Measurements from ENCODE around the gene AUNIP. TPM values are rescaled to one million over a fixed set of nuclear protein-coding genes. Genes with fewer than 3 reads are reported as not detected.
A peak's percentile ranks its signal among the peaks of the same experiment; 100 is the strongest.

The AUNIP gene
- total RNA-seq, 1 experiment from 2014 or later, result 16.8 TPM

DNA sequence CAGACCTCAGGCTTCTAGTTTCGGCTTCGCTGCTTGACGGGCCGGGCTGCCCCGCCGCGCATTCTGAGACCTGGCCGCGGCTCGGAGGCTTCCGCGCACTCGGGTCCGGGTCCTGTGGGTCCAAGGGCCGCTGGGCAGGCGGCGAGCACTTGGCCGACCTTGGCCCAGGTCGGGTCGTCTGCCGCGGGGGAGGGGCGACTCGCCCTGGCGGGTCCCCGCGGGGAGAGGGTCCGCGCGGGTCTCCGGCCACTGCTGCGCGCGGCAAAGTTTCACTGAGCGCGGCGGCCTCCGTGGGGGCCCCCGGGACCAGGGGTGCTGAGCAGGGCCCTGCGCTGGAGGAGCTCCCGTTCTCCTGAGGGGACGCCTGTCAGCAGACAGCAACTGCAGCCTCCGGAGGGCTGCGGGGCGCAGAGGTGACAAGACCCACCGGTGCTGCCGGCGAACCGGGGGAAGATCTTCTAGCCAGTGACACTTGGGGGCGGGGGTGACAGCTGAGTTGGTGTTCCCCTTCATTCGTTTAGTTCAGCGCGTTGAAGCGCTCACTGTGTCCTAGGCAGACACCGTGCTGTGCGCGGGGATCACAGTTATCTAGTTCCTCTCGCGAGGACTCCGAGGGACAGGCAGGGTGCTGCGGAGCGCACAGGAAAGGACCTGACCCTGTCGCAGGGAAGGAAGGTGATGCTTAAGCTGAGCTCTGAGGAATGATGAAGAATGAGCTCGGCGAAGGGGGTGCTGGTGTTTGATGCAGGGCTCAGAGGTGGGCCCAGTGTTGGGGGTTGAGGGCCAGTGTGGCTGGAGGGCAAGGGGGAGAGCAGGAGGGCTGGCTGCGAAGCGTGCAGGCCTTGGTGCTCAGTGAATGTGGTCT is 38.8 kb downstream of the AUNIP start:
- no peaks in the 10 kb centered on the region for H3K27me3 Mint-ChIP-seq (ENCODE audit: insufficient read depth, unreplicated experiment)
- CTCF ChIA-PET, result interaction anchor here (0.6 to 1.4 kb wide), 6 partner anchors 17 to 413 kb away, joined by 3 to 7 read pairs (median 4); partner anchors contain the start of genes CEP85, PAFAH2 and PAQR7
- intact Hi-C loops (cut with micrococcal nuclease; ENCODE audit: unreplicated experiment), result loop anchor here (5.0 kb wide), 1 partner anchor 177 kb away; the partner anchor contains the start of gene PAFAH2

DNA sequence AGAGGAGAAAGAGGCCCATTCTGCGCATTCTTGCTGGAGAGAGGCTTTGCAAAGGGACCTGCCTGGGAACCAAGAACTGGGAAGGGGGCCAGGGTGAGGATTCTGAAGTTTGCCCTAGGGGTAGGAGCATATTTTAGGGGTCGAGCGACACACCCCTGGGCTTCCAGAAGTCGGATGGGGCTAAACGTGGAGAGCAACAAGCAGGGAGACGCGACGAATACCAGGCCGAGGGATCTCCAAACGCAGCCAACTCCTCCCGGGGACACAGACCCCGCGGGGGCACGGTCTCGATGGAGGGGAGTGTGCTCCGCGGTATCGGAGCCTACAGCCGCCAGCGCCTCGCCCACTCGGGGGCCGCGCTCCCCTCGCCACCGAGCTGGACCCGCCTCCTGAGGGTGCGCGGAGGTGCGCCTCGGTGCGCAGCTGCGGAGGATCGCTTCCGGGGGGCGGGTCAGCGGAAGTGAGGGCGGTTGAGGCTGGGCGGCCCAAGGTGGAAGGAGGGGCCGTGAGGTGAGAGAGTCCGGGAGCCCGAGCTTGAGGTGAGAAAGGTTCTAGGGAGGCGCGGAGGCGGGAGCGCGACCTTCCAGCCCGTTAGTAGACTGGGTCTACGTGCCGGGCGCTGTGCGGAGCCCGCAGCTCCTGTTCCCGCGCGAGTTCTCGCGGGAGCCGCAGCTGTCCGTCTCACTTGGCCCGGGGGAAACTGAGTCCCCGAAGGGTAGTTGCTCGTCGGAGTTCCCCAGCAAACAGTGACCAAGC is 39.6 kb downstream of the AUNIP start, which contains the start of gene MTFR1L:
MTFR1L (plus strand) TSS at position 464 of the 756 bp plus-strand sequence. CDS start 3,151 bp downstream, outside the sequence.
- ChIA-PET CTCF (interaction anchor here (0.6 to 1.4 kb wide), 8 partner anchors 9 to 414 kb away, joined by 3 to 7 read pairs (median 4); partner anchors contain the start of genes CEP85, PAFAH2 and PAQR7), POLR2A (interaction anchor here (0.8 to 1.6 kb wide), 4 partner anchors 18 to 211 kb away, joined by 3 to 10 read pairs (median 5); partner anchors contain the start of gene PAFAH2)
- Histone ChIP-seq H3K9me3 (no peaks in the 10 kb centered on the region), H3K4me3 (ENCODE audit: low read depth, low read length) (peak within 1 kb of the TSS; percentile 66), H3K36me3 (ENCODE audit: control insufficient read depth, insufficient read depth, low read length) (no peaks in the 10 kb centered on the region), H3K27me3 (replicated peaks; ENCODE audit: control insufficient read depth, insufficient read depth, low read length) (no peaks in the 10 kb centered on the region), H3K4me1 (peaks cover 15% of the 10 kb centered on the region)
- peak within 1 kb of the TSS; percentile 77 for H3K4me3 Mint-ChIP-seq (ENCODE audit: unreplicated experiment)
- DNase-seq, result peak; percentile 89 to 91
- BruUV-seq (replicated peaks), result no TSS peak
- TF ChIP-seq, protein P1, sequence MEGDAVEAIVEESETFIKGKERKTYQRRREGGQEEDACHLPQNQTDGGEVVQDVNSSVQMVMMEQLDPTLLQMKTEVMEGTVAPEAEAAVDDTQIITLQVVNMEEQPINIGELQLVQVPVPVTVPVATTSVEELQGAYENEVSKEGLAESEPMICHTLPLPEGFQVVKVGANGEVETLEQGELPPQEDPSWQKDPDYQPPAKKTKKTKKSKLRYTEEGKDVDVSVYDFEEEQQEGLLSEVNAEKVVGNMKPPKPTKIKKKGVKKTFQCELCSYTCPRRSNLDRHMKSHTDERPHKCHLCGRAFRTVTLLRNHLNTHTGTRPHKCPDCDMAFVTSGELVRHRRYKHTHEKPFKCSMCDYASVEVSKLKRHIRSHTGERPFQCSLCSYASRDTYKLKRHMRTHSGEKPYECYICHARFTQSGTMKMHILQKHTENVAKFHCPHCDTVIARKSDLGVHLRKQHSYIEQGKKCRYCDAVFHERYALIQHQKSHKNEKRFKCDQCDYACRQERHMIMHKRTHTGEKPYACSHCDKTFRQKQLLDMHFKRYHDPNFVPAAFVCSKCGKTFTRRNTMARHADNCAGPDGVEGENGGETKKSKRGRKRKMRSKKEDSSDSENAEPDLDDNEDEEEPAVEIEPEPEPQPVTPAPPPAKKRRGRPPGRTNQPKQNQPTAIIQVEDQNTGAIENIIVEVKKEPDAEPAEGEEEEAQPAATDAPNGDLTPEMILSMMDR (IDR thresholded peaks at IDR 0.05; ENCODE audit: insufficient read depth in 1 of 2, low read depth in 1 of 2, low read length in 1 of 2, severe bottlenecking in 1 of 2, unreplicated experiment in 1 of 2), result no peak
- H3K36me3 Mint-ChIP-seq (ENCODE audit: insufficient read depth, unreplicated experiment), result peaks cover 29% of the 10 kb centered on the region
- H3K9me3 Mint-ChIP-seq (ENCODE audit: unreplicated experiment), result no peaks in the 10 kb centered on the region
- peak within 1 kb of the TSS; percentile 97 for H3K27ac Mint-ChIP-seq (ENCODE audit: unreplicated experiment)
- intact Hi-C loops (cut with micrococcal nuclease; ENCODE audit: unreplicated experiment), result loop anchor here (2.0 to 5.0 kb wide), 2 partner anchors 69 to 178 kb away; partner anchors contain the start of gene PAFAH2
- H3K4me1 Mint-ChIP-seq (ENCODE audit: low read depth, unreplicated experiment), result peaks cover 26% of the 10 kb centered on the region
- no peaks in the 10 kb centered on the region for H3K27me3 Mint-ChIP-seq (ENCODE audit: insufficient read depth, unreplicated experiment)

More for the DNA sequence above, 38.8 kb downstream of the AUNIP start:
- Mint-ChIP-seq H3K9me3 (ENCODE audit: unreplicated experiment) (no peaks in the 10 kb centered on the region), H3K27ac (ENCODE audit: unreplicated experiment) (peak overlapping the region; percentile 97), H3K36me3 (ENCODE audit: insufficient read depth, unreplicated experiment) (peaks cover 21% of the 10 kb centered on the region), H3K4me1 (ENCODE audit: low read depth, unreplicated experiment) (peaks cover 26% of the 10 kb centered on the region), H3K4me3 (ENCODE audit: unreplicated experiment) (peak overlapping the region; percentile 77)
- no peaks in the 10 kb centered on the region for H3K27me3 ChIP-seq (replicated peaks; ENCODE audit: control insufficient read depth, insufficient read depth, low read length)
- H3K36me3 ChIP-seq (ENCODE audit: control insufficient read depth, insufficient read depth, low read length), result no peaks in the 10 kb centered on the region
- no TSS peak for BruUV-seq (replicated peaks)
- peak; percentile 60 to 71 for DNase-seq
- TF ChIP-seq, protein P1 (IDR thresholded peaks at IDR 0.05; ENCODE audit: insufficient read depth in 1 of 2, low read depth in 1 of 2, low read length in 1 of 2, severe bottlenecking in 1 of 2, unreplicated experiment in 1 of 2), result no peak
- POLR2A ChIA-PET, result interaction anchor here (0.8 to 1.6 kb wide), 4 partner anchors 19 to 212 kb away, joined by 3 to 10 read pairs (median 5); partner anchors contain the start of gene PAFAH2
- H3K4me3 ChIP-seq (ENCODE audit: low read depth, low read length), result peak overlapping the region; percentile 66
- peaks cover 15% of the 10 kb centered on the region for H3K4me1 ChIP-seq
- no peaks in the 10 kb centered on the region for H3K9me3 ChIP-seq
